GM12878 (cell line): ENCODE measurements around the gene MYCBPAP.

Experiments
- CHD2 ChIP-seq: IDR thresholded peaks from 2 replicates; pipeline ENCODE4 v1.6.1; 2011; ENCODE audit warnings: low read depth, low read length, improper control_type of control experiment, borderline replicate concordance
- CTCF ChIP-seq, 3 experiments: IDR thresholded peaks in 2 of 3; conservative IDR thresholded peaks in 1 of 3; 2 replicates each; pipeline ENCODE4 v1.5.1; 2011; ENCODE audit warnings: low read depth in 3 of 3, low read length in 3 of 3, mild to moderate bottlenecking in 3 of 3, control low read depth in 2 of 3, moderate library complexity in 2 of 3, inconsistent platforms in 1 of 3, mixed read lengths in 1 of 3; ENCODE audit not compliant: control insufficient read depth in 2 of 3, insufficient read depth in 1 of 3; ENCODE audit errors: extremely low read depth in 1 of 3
- EP300 ChIP-seq, 2 experiments: fragments of 150-350 bp in 1 of 2; IDR thresholded peaks; 2 replicates each; pipeline ENCODE4 v1.6.1; 2011 to 2012; ENCODE audit warnings: low read depth in 2 of 2, low read length in 2 of 2, borderline replicate concordance in 1 of 2, improper control_type of control experiment in 1 of 2, inconsistent platforms in 1 of 2; ENCODE audit not compliant: control insufficient read depth in 1 of 2
- KDM1A ChIP-seq: fragments of 200-600 bp; sonication (generic); IDR thresholded peaks from 2 replicates; pipeline ENCODE4 v1.6.1; 2016; ENCODE audit warnings: borderline replicate concordance
- MAX ChIP-seq: IDR thresholded peaks from 2 replicates; pipeline ENCODE4 v1.6.1; 2012; ENCODE audit warnings: low read depth, low read length, improper control_type of control experiment
- MYB ChIP-seq: fragments of 150-350 bp; IDR thresholded peaks from 2 replicates; pipeline ENCODE4 v1.6.1; 2014; ENCODE audit warnings: mild to moderate bottlenecking, low read depth, low read length, borderline replicate concordance
- NFYA ChIP-seq: IDR thresholded peaks from 2 replicates; pipeline ENCODE4 v1.6.1; 2011; ENCODE audit warnings: low read depth, mild to moderate bottlenecking, low read length, improper control_type of control experiment, borderline replicate concordance
- POLR2A ChIP-seq: IDR thresholded peaks from 2 replicates; pipeline ENCODE4 v1.6.1; 2011; ENCODE audit warnings: low read depth, mild to moderate bottlenecking, low read length
- SIN3A ChIP-seq: IDR thresholded peaks from 2 replicates; pipeline ENCODE4 v1.6.1; 2012; ENCODE audit warnings: low read depth, low read length, improper control_type of control experiment
- SMARCA5 ChIP-seq: fragments of 450-650 bp; IDR thresholded peaks from 2 replicates; pipeline ENCODE4 v1.6.1; 2017; ENCODE audit warnings: mild to moderate bottlenecking
- SP1 ChIP-seq: IDR thresholded peaks from one replicate; pipeline ENCODE4 v1.6.1; 2011; ENCODE audit warnings: low read depth, low read length
- SRF ChIP-seq, 2 experiments: IDR thresholded peaks; 2 replicates each; pipeline ENCODE4 v1.6.1; 2011; ENCODE audit warnings: low read depth in 2 of 2, low read length in 2 of 2, mild to moderate bottlenecking in 1 of 2, moderate library complexity in 1 of 2
- ZNF274 ChIP-seq: IDR thresholded peaks from one replicate; pipeline ENCODE4 v1.8.0; 2011; ENCODE audit not compliant: insufficient read length, insufficient read depth
- ZNF592 ChIP-seq: fragments of 450-650 bp; IDR thresholded peaks from 2 replicates; pipeline ENCODE4 v1.6.1; 2017; ENCODE audit warnings: mild to moderate bottlenecking, moderate library complexity

GRCh38 chr17:50473901-50474300, 34.3 kb upstream of the MYCBPAP start:
- no peak for TF ChIP-seq CTCF (IDR thresholded peaks at IDR 0.05 in 2 of 3, conservative IDR thresholded peaks at IDR 0.05 in 1 of 3; ENCODE audit: control insufficient read depth in 2 of 3, extremely low read depth in 1 of 3, insufficient read depth in 1 of 3, low read depth in 3 of 3, low read length in 3 of 3)
- no peak for TF ChIP-seq SP1
- no peak for TF ChIP-seq KDM1A
- no peak for TF ChIP-seq POLR2A
- no peak for TF ChIP-seq MAX
- TF ChIP-seq NFYA = no peak
- no peak for TF ChIP-seq CHD2
- TF ChIP-seq SRF (IDR thresholded peaks at IDR 0.05; ENCODE audit: low read depth in 2 of 2, low read length in 2 of 2) = no peak
- TF ChIP-seq ZNF592 = no peak
- TF ChIP-seq EP300 (IDR thresholded peaks at IDR 0.05; ENCODE audit: borderline replicate concordance in 1 of 2, control insufficient read depth in 1 of 2, low read depth in 2 of 2, low read length in 2 of 2) = no peak
- no peak for TF ChIP-seq SIN3A
- no peak for TF ChIP-seq MYB
- no peak for TF ChIP-seq SMARCA5
- no peak for TF ChIP-seq ZNF274
